Hepatocyte (in vitro differentiated cells): ENCODE measurements around the gene SRC. TPM values are rescaled to one million over a fixed set of nuclear protein-coding genes. Genes with fewer than 3 reads are reported as not detected.
A peak's percentile ranks its signal among the peaks of the same experiment; 100 is the strongest.

Source experiments
- DNase-seq: peaks from one replicate; pipeline ENCODE4 v3.0.0-alpha.2; 2016; ENCODE audit warnings: low spot score
- H2AFZ ChIP-seq: fragments of 200-600 bp; sonication (generic); 2 replicates; pipeline ENCODE4 v1.6.0; 2016; ENCODE audit warnings: antibody characterized with exemption, mild to moderate bottlenecking
- H3K27ac ChIP-seq: fragments of 200-600 bp; sonication (generic); 2 replicates; pipeline ENCODE4 v1.5.1; 2016; ENCODE audit warnings: mild to moderate bottlenecking
- H3K27me3 ChIP-seq: fragments of 200-600 bp; sonication (generic); 2 replicates; pipeline ENCODE4 v1.6.1; 2016
- H3K36me3 ChIP-seq: fragments of 200-600 bp; sonication (generic); replicated peaks from 2 replicates; pipeline ENCODE4 v1.5.1; 2016; ENCODE audit warnings: low read depth; ENCODE audit not compliant: insufficient read depth
- H3K4me1 ChIP-seq: fragments of 200-600 bp; sonication (generic); 2 replicates; pipeline ENCODE4 v1.5.1; 2016; ENCODE audit warnings: mild to moderate bottlenecking, moderate library complexity; ENCODE audit not compliant: insufficient read depth
- H3K4me2 ChIP-seq: fragments of 200-600 bp; sonication (generic); 2 replicates; pipeline ENCODE4 v1.6.0; 2016
- H3K4me3 ChIP-seq: fragments of 200-600 bp; sonication (generic); 2 replicates; pipeline ENCODE4 v1.5.1; 2016; ENCODE audit warnings: mild to moderate bottlenecking
- H3K79me2 ChIP-seq: fragments of 200-600 bp; sonication (generic); 2 replicates; pipeline ENCODE4 v1.6.0; 2017; ENCODE audit warnings: mild to moderate bottlenecking
- H3K9me2 ChIP-seq: fragments of 200-600 bp; sonication (generic); replicated peaks from 2 replicates; pipeline ENCODE4 v1.6.0; 2017; ENCODE audit warnings: mild to moderate bottlenecking; ENCODE audit not compliant: insufficient read depth
- H3K9me3 ChIP-seq: fragments of 200-600 bp; sonication (generic); 2 replicates; pipeline ENCODE4 v1.5.1; 2016; ENCODE audit warnings: low read depth, mild to moderate bottlenecking
- H4K20me1 ChIP-seq: fragments of 200-600 bp; sonication (generic); 2 replicates; pipeline ENCODE4 v1.6.0; 2016; ENCODE audit warnings: mild to moderate bottlenecking; ENCODE audit not compliant: insufficient read depth, poor library complexity, severe bottlenecking
- CTCF ChIP-seq: fragments of 200-600 bp; sonication (generic); IDR thresholded peaks from 2 replicates; pipeline ENCODE4 v1.5.1; 2016; ENCODE audit warnings: antibody characterized with exemption, mild to moderate bottlenecking; ENCODE audit not compliant: poor library complexity
- EZH2 ChIP-seq: fragments of 200-600 bp; sonication (generic); IDR thresholded peaks from 2 replicates; pipeline ENCODE4 v1.6.1; 2016; ENCODE audit warnings: antibody characterized with exemption, mild to moderate bottlenecking, borderline replicate concordance
- EZH2phosphoT487 ChIP-seq: fragments of 200-600 bp; sonication (generic); IDR thresholded peaks from one replicate; pipeline ENCODE4 v1.6.1; 2018; ENCODE audit warnings: antibody characterized with exemption, mild to moderate bottlenecking, low read depth, moderate library complexity; ENCODE audit not compliant: unreplicated experiment, severe bottlenecking
- WGBS: methylation state at CpG from one replicate; pipeline ENCODE4 v1.1.6; 2016; ENCODE audit warnings: low lambda C conversion rate; ENCODE audit errors: missing lambda C conversion rate; 5-methylcytosine and 5-hydroxymethylcytosine counted together
- polyA plus RNA-seq: library from polyadenylated mRNA; unstranded; fragments of >200 nt; fragmentation: Nextera tagmentation; extraction: Ambion mirVana; gene quantifications from 2 replicates; pipeline ENCODE4 v1.2.1, GENCODE V29; 2016
- total RNA-seq: library from RNA; depleted of rRNA; stranded (reverse); fragments of >200 nt; gene quantifications from 2 replicates; pipeline ENCODE4 v1.2.3, GENCODE V29; 2014

The SRC gene
- total and polyA plus RNA-seq, 2 experiments from 2014 or later: 55.1 to 69.8 TPM

- Histone ChIP-seq H3K79me2 (peaks cover 39% of the 10 kb centered on the region), H3K27me3 (no peaks in the 10 kb centered on the region), H3K4me3 (no peak overlapping the region), H2AFZ (no peak overlapping the region), H4K20me1 (no peaks in the 10 kb centered on the region), H3K27ac (no peak overlapping the region), H3K4me1 (peaks cover 23% of the 10 kb centered on the region), H3K9me2 (no peaks in the 10 kb centered on the region), H3K4me2 (no peak overlapping the region), H3K9me3 (no peaks in the 10 kb centered on the region), H3K36me3 (no peaks in the 10 kb centered on the region)
- 91% methylated on average over 3 of the region's 3 CpGs for WGBS
- no peak for TF ChIP-seq EZH2phosphoT487
- TF ChIP-seq EZH2: no peak
- no peak for TF ChIP-seq CTCF
- DNase-seq: no peak
Measured at GRCh38 chr20:37305839-37306238, 40.1 kb upstream of the SRC start.

- Histone ChIP-seq H3K27ac (peak overlapping the region; percentile 98), H3K9me3 (no peaks in the 10 kb centered on the region), H3K4me1 (peaks cover 38% of the 10 kb centered on the region), H4K20me1 (no peaks in the 10 kb centered on the region), H3K79me2 (peaks cover 44% of the 10 kb centered on the region), H3K4me2 (peak overlapping the region; percentile 50), H2AFZ (no peak overlapping the region), H3K27me3 (no peaks in the 10 kb centered on the region), H3K36me3 (no peaks in the 10 kb centered on the region), H3K4me3 (no peak overlapping the region), H3K9me2 (no peaks in the 10 kb centered on the region)
- TF ChIP-seq EZH2 (no peak), CTCF (no peak), EZH2phosphoT487 (no peak)
- 62% methylated on average over 8 of the region's 8 CpGs for WGBS
- peak; percentile 72 for DNase-seq
Measured at GRCh38 chr20:37308086-37309050, 37.6 kb upstream of the SRC start.

- peak overlapping the region; percentile 98 for H3K27ac ChIP-seq
- H3K79me2 ChIP-seq: peaks cover 48% of the 10 kb centered on the region
- H3K9me3 ChIP-seq: no peaks in the 10 kb centered on the region
- no peaks in the 10 kb centered on the region for H3K36me3 ChIP-seq
- H3K4me2 ChIP-seq: peak overlapping the region; percentile 50
- no peaks in the 10 kb centered on the region for H3K27me3 ChIP-seq
- H2AFZ ChIP-seq: no peak overlapping the region
- no peaks in the 10 kb centered on the region for H4K20me1 ChIP-seq
- no peak for TF ChIP-seq EZH2
- TF ChIP-seq CTCF: no peak
- TF ChIP-seq EZH2phosphoT487: no peak
- H3K9me2 ChIP-seq: no peaks in the 10 kb centered on the region
- peaks cover 46% of the 10 kb centered on the region for H3K4me1 ChIP-seq
- DNase-seq: no peak
- no peak overlapping the region for H3K4me3 ChIP-seq
- 98% methylated on average over 6 of the region's 6 CpGs for WGBS
Measured at GRCh38 chr20:37309290-37309689, 36.6 kb upstream of the SRC start.
